GM21367 (cell line): ENCODE results near the gene CDH15.
"Not testable (repeated sequence)": the region's sequence is repeated elsewhere in the genome, so short reads cannot be mapped to it uniquely, and the experiment has no call there.

ENCODE experiments used
- ATAC-seq: cut with Tn5 transposase; IDR thresholded peaks from one replicate; pipeline ENCODE4 v1.9.1; 2021; ENCODE audit not compliant: unreplicated experiment

The CDH15 gene

GRCh38 chr16:89155851-89156739, 15.5 kb upstream of the CDH15 start:
- no peak for ATAC-seq

GRCh38 chr16:89156740-89157645, 14.6 kb upstream of the CDH15 start:
- no peak for ATAC-seq

DNA sequence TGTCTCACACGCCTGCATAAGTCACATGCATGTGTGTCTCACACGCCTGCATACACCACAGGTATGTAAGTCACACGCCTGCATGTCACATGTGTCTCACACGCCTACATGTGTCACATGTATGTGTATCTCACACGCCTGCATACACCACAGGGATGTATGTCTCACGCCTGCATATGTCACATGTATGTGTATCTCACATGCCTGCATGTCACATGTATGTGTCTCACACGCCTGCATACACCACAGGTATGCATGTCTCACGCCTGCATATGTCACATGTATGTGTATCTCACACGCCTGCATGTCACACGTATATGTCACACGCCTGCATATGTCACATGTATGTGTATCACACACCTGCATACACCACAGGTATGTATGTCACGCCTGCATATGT, 13.8 kb upstream of the CDH15 start:
- ATAC-seq: no peak

- ATAC-seq: no peak
Measured at GRCh38 chr16:89159066-89159849, 12.3 kb upstream of the CDH15 start.

DNA sequence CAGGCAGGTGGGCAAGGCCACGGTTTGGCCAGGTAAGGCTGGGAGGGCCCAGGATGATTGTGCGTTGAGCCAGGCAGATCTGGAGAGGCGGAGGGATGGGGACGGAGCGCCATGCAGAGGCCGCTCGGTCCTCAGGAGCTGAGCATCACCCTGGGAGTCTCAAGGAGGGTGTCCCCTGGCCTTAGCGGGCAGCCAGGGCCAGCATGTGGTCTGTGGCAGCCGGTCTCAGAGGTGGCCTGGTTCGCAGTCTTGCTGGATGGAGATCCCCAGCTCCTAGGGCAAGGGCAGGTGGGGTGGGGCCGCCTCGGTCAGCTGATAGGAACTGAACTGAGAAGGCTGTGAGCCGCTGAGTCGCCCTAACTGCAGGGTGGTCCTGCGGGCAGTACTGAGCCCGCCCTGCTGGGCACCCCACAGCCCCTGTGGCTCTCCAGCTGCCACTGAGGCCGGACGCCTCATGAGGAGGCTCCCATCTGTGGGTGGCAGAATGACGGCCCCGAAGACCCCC, 11.6 kb upstream of the CDH15 start:
- ATAC-seq: no peak

DNA sequence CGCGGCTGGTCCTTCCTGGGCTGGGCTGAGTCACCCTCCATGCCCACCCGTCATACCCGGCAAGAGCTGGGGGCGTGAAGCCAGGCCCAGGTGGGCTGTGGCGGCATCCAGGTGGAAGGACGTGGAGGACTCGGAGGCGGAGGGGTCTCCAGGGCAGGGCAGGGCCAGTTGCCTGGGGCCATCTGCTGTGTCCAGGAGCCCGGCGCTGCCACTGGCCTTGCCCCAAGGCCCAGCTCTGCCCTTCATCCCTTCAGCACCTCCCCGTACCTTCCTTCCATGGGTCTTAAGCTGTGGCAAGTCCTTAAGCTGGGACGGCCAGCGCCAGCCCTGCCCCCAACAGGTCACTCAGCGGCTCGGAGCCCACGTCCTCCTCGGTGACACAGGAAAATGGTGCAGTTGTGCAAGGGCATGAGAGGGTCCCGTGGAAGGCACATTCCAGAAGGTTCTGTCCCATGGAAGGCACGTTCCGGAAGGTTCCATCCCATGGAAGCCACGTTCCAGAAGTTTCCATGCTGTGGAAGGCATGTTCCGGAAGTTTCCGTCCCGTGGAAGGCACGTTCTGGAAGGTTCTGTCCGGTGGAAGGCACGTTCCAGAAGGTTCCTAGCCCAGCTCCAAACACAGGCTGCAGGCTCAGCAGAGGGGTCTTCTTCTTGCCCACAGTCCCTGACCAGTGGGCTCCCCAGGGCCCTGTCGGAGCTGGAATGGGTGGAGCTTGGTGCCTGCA, 10.4 kb upstream of the CDH15 start:
- ATAC-seq: no peak

- no peak for ATAC-seq
Measured at GRCh38 chr16:89161763-89162713, 9.5 kb upstream of the CDH15 start.

DNA sequence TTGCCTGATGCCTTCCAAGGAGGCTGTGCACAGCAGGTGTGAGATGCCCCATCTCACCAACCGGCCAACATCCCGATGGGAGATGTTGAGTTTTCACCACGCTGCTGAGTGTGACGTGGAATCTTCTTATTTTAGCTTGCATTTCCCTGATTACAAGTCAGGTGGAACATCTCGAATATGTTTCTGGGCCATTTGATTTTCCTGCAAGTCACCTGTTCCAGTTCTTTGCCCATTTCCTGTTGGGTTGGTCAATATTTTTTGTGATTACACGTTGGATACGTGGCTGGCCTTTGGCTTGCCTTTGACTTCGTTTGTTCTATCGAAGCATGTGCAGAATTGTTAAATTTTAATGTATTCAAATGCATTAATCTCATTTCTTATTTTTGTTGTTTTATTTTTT, 8.3 kb upstream of the CDH15 start:
- no peak for ATAC-seq

DNA sequence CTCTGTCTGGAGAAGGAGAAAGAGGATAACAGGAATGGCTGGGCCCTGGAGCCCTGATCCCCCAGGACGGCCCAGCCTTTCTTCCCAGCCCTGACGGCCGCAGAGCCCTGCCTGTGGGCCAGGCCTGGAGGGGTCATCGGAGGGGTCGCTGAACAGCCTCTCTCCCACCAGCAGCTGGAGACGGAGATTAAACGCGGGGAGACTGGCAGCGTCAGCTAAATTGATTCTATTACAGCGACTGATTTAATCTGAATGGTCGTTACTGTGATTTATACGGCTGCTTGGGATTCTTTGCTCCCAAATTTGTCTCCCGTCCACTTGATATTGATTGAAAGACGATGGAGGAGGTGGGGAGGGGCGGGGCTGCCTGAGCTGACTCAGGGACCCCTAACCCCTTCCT, 7.1 kb upstream of the CDH15 start:
- ATAC-seq: no peak

DNA sequence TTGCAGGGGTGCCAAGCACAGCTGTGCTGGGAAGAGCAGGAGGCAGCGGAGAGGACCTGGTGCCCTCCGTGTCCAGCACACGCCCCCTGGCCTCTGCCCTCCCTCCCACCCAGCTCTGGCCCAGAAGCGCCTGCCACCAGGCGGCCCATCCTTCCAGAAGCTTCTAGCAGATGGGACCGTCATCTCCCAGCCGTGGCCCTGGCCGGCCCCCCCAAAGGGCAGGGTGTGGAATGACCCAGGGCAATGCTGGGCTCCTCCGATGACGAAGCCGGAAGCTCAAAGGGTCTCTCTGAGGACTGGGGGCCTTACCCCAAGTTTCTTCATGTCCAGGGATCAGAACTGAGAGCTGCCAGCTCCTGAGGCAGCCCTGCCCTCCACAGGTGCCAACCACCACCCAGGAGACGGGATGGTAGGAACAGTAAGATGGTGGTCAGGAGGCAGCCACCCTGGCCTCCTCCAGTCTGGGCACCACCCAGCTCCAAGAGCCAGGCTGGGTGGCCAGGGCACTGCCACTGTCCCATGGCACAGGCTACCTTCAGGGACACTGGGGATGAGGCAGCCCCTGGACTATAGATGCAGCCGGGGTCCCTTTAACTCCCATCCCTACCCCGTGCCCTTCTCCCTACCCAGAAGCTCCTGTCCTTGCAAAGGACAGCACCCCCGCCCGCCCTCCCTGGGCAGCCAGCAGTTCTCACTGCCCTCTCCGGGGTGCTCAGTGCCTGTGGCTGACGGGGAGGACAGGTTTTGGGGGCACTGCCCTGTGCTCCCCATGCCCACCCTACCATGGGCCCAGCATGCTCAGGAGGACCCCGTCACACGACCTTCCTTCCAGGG, 6.5 kb upstream of the CDH15 start:
- ATAC-seq: no peak

- ATAC-seq: not testable (repeated sequence)
Measured at GRCh38 chr16:89165681-89165979, 5.9 kb upstream of the CDH15 start.

GRCh38 chr16:89166696-89167424, 4.7 kb upstream of the CDH15 start:
- no peak for ATAC-seq

DNA sequence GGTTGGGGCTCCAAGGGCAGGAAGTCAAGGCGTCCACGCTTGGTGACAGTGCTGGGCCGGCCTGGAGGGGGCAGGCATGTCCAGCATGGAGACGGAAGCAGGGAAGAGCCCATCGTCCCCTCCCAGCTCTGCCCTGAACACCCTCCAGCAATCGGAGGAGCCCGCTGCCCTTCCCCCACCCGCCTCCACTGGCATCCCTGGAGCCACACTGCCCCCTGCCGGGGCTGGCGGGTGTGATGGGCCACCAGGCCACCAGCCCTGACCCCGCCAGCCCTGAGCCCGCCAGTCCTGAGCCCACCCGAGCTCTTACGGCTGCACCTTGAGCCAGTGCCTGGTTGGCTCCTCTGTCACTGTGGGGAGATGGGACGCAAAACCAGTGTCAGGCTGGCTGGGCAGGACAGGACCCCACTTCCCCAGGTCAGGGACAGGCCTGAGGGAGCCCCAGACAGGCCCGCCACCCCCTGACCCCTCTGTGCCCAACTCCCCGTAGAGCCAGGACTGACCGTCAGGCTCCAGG, 4.1 kb upstream of the CDH15 start:
- no peak for ATAC-seq

GRCh38 chr16:89168381-89169189, 3.0 kb upstream of the CDH15 start:
- no peak for ATAC-seq

DNA sequence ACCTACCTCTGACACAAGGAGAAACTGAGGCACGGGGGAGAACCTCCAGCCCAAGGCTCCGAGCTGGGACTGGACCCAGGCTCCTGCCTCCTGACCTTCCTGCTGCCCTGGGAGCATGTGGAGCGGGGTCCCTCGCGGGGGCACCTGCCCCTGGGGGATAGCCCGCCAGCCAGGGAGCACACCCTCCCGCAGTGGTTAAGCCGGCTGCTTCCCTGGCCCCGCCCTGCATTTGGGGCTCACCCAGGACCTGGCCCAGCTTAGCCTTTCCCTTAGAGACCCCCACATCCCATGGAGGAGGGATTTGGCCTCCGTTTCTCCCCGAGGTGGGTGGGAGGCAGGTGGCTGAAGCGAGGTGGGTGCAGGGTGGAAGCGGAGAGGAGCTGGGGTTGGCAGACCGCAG, 1.8 kb upstream of the CDH15 start:
- ATAC-seq: no peak

DNA sequence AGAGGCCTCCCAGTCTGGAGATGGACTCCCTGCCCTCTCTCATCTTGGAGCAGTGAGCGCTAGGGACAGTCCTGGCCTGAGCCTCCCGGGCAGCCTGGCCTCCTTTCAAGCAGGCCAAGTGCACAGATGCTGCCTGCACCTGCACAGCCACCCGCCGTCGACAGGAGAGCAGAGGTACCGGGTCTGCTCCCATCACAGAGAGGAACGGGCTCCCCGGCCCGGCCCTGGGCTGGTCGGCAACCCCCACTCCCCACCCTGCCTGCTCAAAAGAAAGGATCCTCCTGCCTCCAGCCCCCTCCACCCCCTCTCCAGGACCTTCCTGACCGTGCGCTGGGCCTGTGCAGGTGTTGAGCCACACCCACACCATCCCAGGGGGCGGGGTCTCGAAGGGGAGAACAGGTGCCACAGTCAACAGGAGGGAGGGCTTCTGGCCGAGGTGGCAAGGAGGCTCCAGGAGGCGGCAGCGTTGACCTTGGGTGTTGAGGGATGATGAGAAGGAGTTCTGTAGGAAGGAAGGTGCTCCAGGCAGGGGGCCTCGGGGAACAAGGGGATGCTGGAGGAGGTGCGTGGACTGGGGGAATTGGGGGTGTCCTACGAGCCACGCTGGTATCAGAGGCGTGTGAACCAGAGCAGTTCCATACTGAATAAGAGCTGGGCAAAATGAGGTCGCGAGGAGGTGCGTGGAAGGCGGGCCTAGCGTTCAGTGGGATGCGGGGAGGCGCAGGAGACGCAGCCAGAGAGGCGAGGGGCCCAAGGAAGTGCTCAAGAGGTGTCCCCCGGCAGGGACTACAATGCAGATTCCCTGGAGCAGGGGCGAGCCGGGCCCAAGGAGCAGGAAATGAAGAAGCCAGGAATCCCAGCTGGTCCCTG, 967 bp upstream of the CDH15 start:
- ATAC-seq: no peak
